HepG2 (cell line): ENCODE measurements around the gene USP15. TPM values are rescaled to one million over a fixed set of nuclear protein-coding genes. Genes with fewer than 3 reads are reported as not detected.

Experiments used
- ARNT2 ChIP-seq: sonication (generic); formaldehyde crosslinking; IDR thresholded peaks from 2 replicates; pipeline ENCODE4 v1.8.0; 2022; ENCODE audit warnings: mild to moderate bottlenecking, low read depth, missing genetic modification reagents, moderate library complexity
- ELF3 ChIP-seq: IDR thresholded peaks from 2 replicates; pipeline ENCODE4 v1.6.1; 2016; ENCODE audit warnings: missing genetic modification reagents, missing compliant biosample characterization
- GATA4 ChIP-seq: sonication (generic); IDR thresholded peaks from 2 replicates; pipeline ENCODE4 v1.6.1; 2016; ENCODE audit warnings: antibody characterized with exemption, low read depth, borderline replicate concordance
- HMGXB3 ChIP-seq: sonication (generic); formaldehyde crosslinking; IDR thresholded peaks from 2 replicates; pipeline ENCODE4 v1.4.0; 2020; ENCODE audit warnings: missing genetic modification reagents, borderline replicate concordance
- MED13 ChIP-seq: sonication (generic); formaldehyde crosslinking; IDR thresholded peaks from 2 replicates; pipeline ENCODE4 v1.5.0; 2020; ENCODE audit warnings: missing genetic modification reagents
- NR2F2 ChIP-seq: IDR thresholded peaks from 2 replicates; pipeline ENCODE4 v1.6.1; 2012; ENCODE audit warnings: low read depth, inconsistent platforms, borderline replicate concordance
- YY1 ChIP-seq: IDR thresholded peaks from 2 replicates; pipeline ENCODE4 v1.6.1; 2011; ENCODE audit warnings: low read length, low read depth, moderate library complexity, mild to moderate bottlenecking; ENCODE audit not compliant: insufficient read depth, insufficient replicate concordance
- ZFYVE20 ChIP-seq: sonication (generic); formaldehyde crosslinking; IDR thresholded peaks from 2 replicates; pipeline ENCODE4 v1.8.0; 2023; ENCODE audit warnings: low read depth, mild to moderate bottlenecking, moderate library complexity, missing genetic modification reagents, borderline replicate concordance
- ZIK1 ChIP-seq: sonication (generic); formaldehyde crosslinking; IDR thresholded peaks from 2 replicates; pipeline ENCODE4 v1.5.0; 2020; ENCODE audit warnings: mild to moderate bottlenecking, low read depth, missing genetic modification reagents, borderline replicate concordance
- ZNF230 ChIP-seq: sonication (generic); formaldehyde crosslinking; IDR thresholded peaks from 2 replicates; pipeline ENCODE4 v1.4.0; 2020; ENCODE audit warnings: mild to moderate bottlenecking, missing genetic modification reagents
- ZNF333 ChIP-seq: sonication (generic); formaldehyde crosslinking; IDR thresholded peaks from 2 replicates; pipeline ENCODE4 v1.4.0; 2020; ENCODE audit warnings: mild to moderate bottlenecking, missing genetic modification reagents, borderline replicate concordance
- ZNF530 ChIP-seq: sonication (generic); formaldehyde crosslinking; IDR thresholded peaks from 2 replicates; pipeline ENCODE4 v1.5.0; 2020; ENCODE audit warnings: low read depth, mild to moderate bottlenecking, missing genetic modification reagents
- ZNF674 ChIP-seq: sonication (generic); formaldehyde crosslinking; IDR thresholded peaks from 2 replicates; pipeline ENCODE4 v1.5.0; 2020; ENCODE audit warnings: low read depth, mild to moderate bottlenecking, missing genetic modification reagents
- ZNF747 ChIP-seq: sonication (generic); formaldehyde crosslinking; IDR thresholded peaks from 2 replicates; pipeline ENCODE4 v1.8.1; 2023; ENCODE audit warnings: missing genetic modification reagents, mild to moderate bottlenecking, borderline replicate concordance
- ZSCAN30 ChIP-seq: sonication (generic); formaldehyde crosslinking; IDR thresholded peaks from 2 replicates; pipeline ENCODE4 v1.5.0; 2020; ENCODE audit warnings: mild to moderate bottlenecking, missing genetic modification reagents
- polyA plus RNA-seq, 8 experiments: library from polyadenylated mRNA; depleted of rRNA in 3 of 8; stranded (reverse) in 7 of 8; unstranded in 1 of 8; fragments of >200 nt; fragmentation: Illumina TruSeq in 4 of 8; extraction: Trizol in 4 of 8; gene quantifications; 2 replicates each; pipeline versions ENCODE4 v1.2.1 to v1.2.3, GENCODE V29; 2011 to 2016; ENCODE audit warnings: low read depth in 4 of 8, missing spikeins in 1 of 8, mixed read lengths in 1 of 8; ENCODE audit not compliant: insufficient read depth in 1 of 8
- total RNA-seq, 5 experiments: library from RNA; depleted of rRNA; stranded (reverse); fragments of >200 nt; fragmentation: Illumina TruSeq; extraction: Trizol; gene quantifications; 2 replicates each; pipeline ENCODE4 v1.2.3, GENCODE V29; 2016; ENCODE audit warnings: low read depth in 1 of 5
- TF ChIP-seq, protein P1 (sequence below): sonication (generic); formaldehyde crosslinking; IDR thresholded peaks from 2 replicates; pipeline ENCODE4 v1.5.1; 2020; ENCODE audit warnings: mild to moderate bottlenecking, missing genetic modification reagents, borderline replicate concordance

The USP15 gene
- total and polyA plus RNA-seq, 2 of the 13 experiments (the other 11 are each of a cell fraction or from before 2014, with no cell fraction given) = 17.3 to 51.7 TPM

- TF ChIP-seq HMGXB3 = peak; percentile 14; the same call in 1 of the 2 replicates
- TF ChIP-seq ZFYVE20 (CRISPR knock-in tag) = no peak
- TF ChIP-seq, protein P1, sequence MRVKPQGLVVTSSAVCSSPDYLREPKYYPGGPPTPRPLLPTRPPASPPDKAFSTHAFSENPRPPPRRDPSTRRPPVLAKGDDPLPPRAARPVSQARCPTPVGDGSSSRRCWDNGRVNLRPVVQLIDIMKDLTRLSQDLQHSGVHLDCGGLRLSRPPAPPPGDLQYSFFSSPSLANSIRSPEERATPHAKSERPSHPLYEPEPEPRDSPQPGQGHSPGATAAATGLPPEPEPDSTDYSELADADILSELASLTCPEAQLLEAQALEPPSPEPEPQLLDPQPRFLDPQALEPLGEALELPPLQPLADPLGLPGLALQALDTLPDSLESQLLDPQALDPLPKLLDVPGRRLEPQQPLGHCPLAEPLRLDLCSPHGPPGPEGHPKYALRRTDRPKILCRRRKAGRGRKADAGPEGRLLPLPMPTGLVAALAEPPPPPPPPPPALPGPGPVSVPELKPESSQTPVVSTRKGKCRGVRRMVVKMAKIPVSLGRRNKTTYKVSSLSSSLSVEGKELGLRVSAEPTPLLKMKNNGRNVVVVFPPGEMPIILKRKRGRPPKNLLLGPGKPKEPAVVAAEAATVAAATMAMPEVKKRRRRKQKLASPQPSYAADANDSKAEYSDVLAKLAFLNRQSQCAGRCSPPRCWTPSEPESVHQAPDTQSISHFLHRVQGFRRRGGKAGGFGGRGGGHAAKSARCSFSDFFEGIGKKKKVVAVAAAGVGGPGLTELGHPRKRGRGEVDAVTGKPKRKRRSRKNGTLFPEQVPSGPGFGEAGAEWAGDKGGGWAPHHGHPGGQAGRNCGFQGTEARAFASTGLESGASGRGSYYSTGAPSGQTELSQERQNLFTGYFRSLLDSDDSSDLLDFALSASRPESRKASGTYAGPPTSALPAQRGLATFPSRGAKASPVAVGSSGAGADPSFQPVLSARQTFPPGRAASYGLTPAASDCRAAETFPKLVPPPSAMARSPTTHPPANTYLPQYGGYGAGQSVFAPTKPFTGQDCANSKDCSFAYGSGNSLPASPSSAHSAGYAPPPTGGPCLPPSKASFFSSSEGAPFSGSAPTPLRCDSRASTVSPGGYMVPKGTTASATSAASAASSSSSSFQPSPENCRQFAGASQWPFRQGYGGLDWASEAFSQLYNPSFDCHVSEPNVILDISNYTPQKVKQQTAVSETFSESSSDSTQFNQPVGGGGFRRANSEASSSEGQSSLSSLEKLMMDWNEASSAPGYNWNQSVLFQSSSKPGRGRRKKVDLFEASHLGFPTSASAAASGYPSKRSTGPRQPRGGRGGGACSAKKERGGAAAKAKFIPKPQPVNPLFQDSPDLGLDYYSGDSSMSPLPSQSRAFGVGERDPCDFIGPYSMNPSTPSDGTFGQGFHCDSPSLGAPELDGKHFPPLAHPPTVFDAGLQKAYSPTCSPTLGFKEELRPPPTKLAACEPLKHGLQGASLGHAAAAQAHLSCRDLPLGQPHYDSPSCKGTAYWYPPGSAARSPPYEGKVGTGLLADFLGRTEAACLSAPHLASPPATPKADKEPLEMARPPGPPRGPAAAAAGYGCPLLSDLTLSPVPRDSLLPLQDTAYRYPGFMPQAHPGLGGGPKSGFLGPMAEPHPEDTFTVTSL (CRISPR knock-in tag) = peak; percentile 56; the same call in 1 of the 2 replicates
- peak; percentile 96 for TF ChIP-seq YY1
- TF ChIP-seq ZNF747 (CRISPR knock-in tag) = peak; percentile 63; the same call in 1 of the 2 replicates
- no peak; the same call in 1 of the 2 replicates for TF ChIP-seq ZNF333 (CRISPR knock-in tag)
- TF ChIP-seq NR2F2 = no peak
- TF ChIP-seq ARNT2 = peak; percentile 78
- no peak for TF ChIP-seq ZNF674 (CRISPR knock-in tag)
- TF ChIP-seq MED13 = no peak
- peak; percentile 47 for TF ChIP-seq GATA4
- TF ChIP-seq ZNF530 (CRISPR knock-in tag) = peak; percentile 50; the same call in 1 of the 2 replicates
- peak; percentile 84 for TF ChIP-seq ZSCAN30 (CRISPR knock-in tag)
- TF ChIP-seq ZNF230 (CRISPR knock-in tag) = peak; percentile 95
- peak; percentile 76 for TF ChIP-seq ELF3 (CRISPR knock-in tag)
- peak; percentile 27; the same call in 1 of the 2 replicates for TF ChIP-seq ZIK1 (CRISPR knock-in tag)
Observed at GRCh38 chr12:62259993-62260732, at the start of gene USP15 (continued).
